Cardiac muscle cell (in vitro differentiated cells and primary cell): ENCODE measurements around the gene IGF2R. TPM values are rescaled to one million over a fixed set of nuclear protein-coding genes. Genes with fewer than 3 reads are reported as not detected.

Source experiments
- DNase-seq, 2 donors: peaks; one replicate each; pipeline versions ENCODE4 v3.0.0 to v3.0.0-alpha.2; 2010 to 2017; ENCODE audit warnings: low read depth in 1 of 2, low spot score in 1 of 2
- H3K27ac ChIP-seq: fragments of 200-600 bp; sonication (generic); 2 replicates; pipeline ENCODE4 v1.5.1; 2016
- H3K27me3 ChIP-seq: fragments of 200-600 bp; sonication (generic); 2 replicates; pipeline ENCODE4 v1.6.0; 2016; ENCODE audit warnings: control low read depth
- H3K36me3 ChIP-seq: fragments of 200-600 bp; sonication (generic); 2 replicates; pipeline ENCODE4 v1.5.1; 2016; ENCODE audit warnings: control low read depth
- H3K4me1 ChIP-seq: fragments of 200-600 bp; sonication (generic); 2 replicates; pipeline ENCODE4 v1.8.1; 2017; ENCODE audit warnings: low read depth, mild to moderate bottlenecking, mixed run types
- H3K4me3 ChIP-seq: fragments of 200-600 bp; sonication (generic); 2 replicates; pipeline ENCODE4 v1.5.1; 2016; ENCODE audit warnings: mild to moderate bottlenecking
- H3K9me3 ChIP-seq: fragments of 200-600 bp; sonication (generic); 2 replicates; pipeline ENCODE4 v1.5.1; 2017; ENCODE audit warnings: low read depth, mild to moderate bottlenecking, control low read depth
- polyA plus RNA-seq: library from polyadenylated mRNA; unstranded; fragments of >200 nt; fragmentation: Nextera tagmentation; extraction: Ambion mirVana; gene quantifications from 2 replicates; pipeline ENCODE4 v1.2.1, GENCODE V29; 2016
- total RNA-seq: library from RNA; depleted of rRNA; stranded (reverse); fragments of >200 nt; gene quantifications from 2 replicates; pipeline ENCODE4 v1.2.3, GENCODE V29; 2016
- TF ChIP-seq, protein P1 (sequence below): IDR thresholded peaks from 2 replicates; pipeline ENCODE4 v1.5.1; 2012; ENCODE audit warnings: low read depth, mild to moderate bottlenecking, low read length

IGF2R gene
- total and polyA plus RNA-seq, 2 experiments from 2014 or later: 25.8 to 45.4 TPM

DNA sequence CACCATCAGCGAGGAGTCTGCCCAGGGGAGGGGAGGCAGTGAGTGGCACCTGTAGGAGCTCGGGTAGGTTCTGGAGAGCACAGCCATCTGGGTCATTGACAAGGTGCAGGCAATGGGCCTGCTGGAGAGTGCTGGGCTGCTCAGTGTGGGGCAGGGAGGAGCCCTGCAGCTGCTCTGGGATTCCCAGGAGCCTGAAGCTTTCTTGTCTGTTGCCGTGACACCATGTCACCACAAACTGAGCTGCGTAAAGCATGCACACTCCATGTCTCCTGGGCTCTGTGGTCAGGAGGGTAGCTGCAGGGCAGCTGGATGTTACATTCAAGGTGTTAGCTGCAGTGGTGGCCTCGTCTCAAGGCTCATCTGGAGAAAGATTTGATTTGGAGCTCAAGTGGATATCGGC, 148.3 kb downstream of the IGF2R start:
- Histone ChIP-seq H3K27me3 (no peaks in the 10 kb centered on the region), H3K4me1 (no peaks in the 10 kb centered on the region), H3K27ac (no peak overlapping the region), H3K4me3 (no peak overlapping the region), H3K36me3 (no peaks in the 10 kb centered on the region), H3K9me3 (no peaks in the 10 kb centered on the region)
- no peak for DNase-seq
- TF ChIP-seq, protein P1, sequence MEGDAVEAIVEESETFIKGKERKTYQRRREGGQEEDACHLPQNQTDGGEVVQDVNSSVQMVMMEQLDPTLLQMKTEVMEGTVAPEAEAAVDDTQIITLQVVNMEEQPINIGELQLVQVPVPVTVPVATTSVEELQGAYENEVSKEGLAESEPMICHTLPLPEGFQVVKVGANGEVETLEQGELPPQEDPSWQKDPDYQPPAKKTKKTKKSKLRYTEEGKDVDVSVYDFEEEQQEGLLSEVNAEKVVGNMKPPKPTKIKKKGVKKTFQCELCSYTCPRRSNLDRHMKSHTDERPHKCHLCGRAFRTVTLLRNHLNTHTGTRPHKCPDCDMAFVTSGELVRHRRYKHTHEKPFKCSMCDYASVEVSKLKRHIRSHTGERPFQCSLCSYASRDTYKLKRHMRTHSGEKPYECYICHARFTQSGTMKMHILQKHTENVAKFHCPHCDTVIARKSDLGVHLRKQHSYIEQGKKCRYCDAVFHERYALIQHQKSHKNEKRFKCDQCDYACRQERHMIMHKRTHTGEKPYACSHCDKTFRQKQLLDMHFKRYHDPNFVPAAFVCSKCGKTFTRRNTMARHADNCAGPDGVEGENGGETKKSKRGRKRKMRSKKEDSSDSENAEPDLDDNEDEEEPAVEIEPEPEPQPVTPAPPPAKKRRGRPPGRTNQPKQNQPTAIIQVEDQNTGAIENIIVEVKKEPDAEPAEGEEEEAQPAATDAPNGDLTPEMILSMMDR: no peak

DNA sequence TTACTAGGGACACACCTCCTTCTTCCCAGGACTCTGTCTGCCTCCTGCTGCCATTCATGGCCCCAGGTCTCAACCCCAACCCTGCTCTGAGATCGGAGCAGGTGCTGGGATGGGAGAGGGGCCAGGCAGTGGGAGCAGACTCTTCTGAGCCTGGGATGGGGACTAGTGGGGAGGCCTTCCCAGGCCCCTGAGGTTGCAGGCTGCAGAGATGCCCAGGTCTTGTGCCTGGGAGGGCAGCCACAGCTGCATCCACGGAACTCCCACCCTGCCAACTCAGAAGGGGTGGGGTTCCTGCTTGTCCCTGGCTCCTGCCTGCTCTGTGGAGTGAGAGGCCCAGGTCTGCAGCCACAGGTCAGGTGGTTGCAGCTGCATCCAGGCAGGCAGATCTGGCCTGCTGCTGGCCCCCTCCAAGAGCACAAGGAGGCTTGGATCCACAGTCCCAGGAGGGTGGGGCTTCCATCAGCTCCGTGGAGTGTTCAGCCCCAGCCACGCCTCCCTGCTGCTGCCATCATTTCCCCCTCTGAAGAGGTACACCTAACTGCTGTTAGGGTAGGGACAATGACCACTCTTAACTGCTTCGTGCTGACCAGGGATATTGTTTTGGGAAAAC, 149.8 kb downstream of the IGF2R start:
- H3K4me3 ChIP-seq: no peak overlapping the region
- H3K36me3 ChIP-seq: no peaks in the 10 kb centered on the region
- H3K9me3 ChIP-seq: no peaks in the 10 kb centered on the region
- H3K27me3 ChIP-seq: no peaks in the 10 kb centered on the region
- H3K27ac ChIP-seq: no peak overlapping the region
- H3K4me1 ChIP-seq: no peaks in the 10 kb centered on the region
- TF ChIP-seq, protein P1: no peak
- no peak for DNase-seq

DNA sequence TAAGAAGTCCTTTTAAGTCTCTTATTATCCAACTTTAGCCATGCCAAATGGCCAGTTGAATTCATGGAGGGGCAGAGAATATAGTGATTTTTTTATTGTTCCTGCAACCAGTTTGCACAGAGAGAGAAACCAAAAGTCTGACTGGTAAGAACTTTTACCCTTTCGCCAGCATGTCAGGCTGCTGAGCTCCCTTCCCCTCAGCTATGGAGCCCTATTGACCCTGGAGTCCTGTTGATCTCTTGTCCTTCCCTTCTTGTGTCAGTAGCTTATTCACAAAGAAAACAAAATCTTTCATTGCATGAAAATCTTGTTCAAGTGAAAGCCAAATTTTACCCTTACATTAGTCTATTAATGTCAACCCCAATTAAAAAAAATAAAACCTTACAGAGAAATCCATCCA, 151.2 kb downstream of the IGF2R start:
- Histone ChIP-seq H3K27me3 (no peaks in the 10 kb centered on the region), H3K4me3 (no peak overlapping the region), H3K4me1 (no peaks in the 10 kb centered on the region), H3K27ac (no peak overlapping the region), H3K36me3 (no peaks in the 10 kb centered on the region), H3K9me3 (no peaks in the 10 kb centered on the region)
- DNase-seq: no peak
- TF ChIP-seq, protein P1: no peak

DNA sequence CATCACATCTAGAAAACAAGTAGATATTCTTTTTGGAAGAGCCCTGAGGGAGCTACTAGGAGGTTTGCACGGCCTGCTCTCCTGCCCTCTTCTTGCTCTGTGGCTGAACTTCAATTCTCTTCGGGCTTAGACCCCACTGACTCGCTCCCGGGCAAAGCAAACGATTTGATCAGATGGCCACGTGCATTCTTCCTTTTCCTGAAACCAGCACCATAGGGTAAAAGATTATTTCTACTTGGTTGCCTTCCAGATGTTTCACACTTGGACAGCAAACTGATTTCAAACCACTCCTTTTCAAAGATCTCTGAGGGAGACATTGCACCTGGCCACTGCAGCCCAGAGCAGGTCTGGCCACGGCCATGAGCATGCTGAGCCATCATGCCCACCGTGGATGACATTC, 152.7 kb downstream of the IGF2R start, which contains the start of gene SLC22A1:
Gene SLC22A1 (plus strand): TSS at position 258 of the 400 bp plus-strand sequence. CDS start 121 bp downstream, at position 379.
- no peaks in the 10 kb centered on the region for H3K4me1 ChIP-seq
- TF ChIP-seq, protein P1: no peak
- no peak within 1 kb of the TSS for H3K4me3 ChIP-seq
- H3K36me3 ChIP-seq: no peaks in the 10 kb centered on the region
- DNase-seq: no peak
- no peak within 1 kb of the TSS for H3K27ac ChIP-seq
- H3K27me3 ChIP-seq: no peaks in the 10 kb centered on the region
- H3K9me3 ChIP-seq: no peaks in the 10 kb centered on the region

DNA sequence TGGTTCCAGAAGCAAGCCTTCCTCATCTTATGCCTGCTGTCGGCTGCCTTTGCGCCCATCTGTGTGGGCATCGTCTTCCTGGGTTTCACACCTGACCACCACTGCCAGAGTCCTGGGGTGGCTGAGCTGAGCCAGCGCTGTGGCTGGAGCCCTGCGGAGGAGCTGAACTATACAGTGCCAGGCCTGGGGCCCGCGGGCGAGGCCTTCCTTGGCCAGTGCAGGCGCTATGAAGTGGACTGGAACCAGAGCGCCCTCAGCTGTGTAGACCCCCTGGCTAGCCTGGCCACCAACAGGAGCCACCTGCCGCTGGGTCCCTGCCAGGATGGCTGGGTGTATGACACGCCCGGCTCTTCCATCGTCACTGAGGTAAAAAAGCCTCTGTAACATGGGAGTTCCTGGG, 153.1 kb downstream of the IGF2R start:
- no peaks in the 10 kb centered on the region for H3K27me3 ChIP-seq
- no peaks in the 10 kb centered on the region for H3K4me1 ChIP-seq
- H3K27ac ChIP-seq: no peak overlapping the region
- no peaks in the 10 kb centered on the region for H3K36me3 ChIP-seq
- no peak for DNase-seq
- TF ChIP-seq, protein P1: no peak
- H3K4me3 ChIP-seq: no peak overlapping the region
- H3K9me3 ChIP-seq: no peaks in the 10 kb centered on the region
